Loucy (cell line): ENCODE measurements around the gene ZNF579.
"Not testable (repeated sequence)": the region's sequence is repeated elsewhere in the genome, so short reads cannot be mapped to it uniquely, and the experiment has no call there.

Source experiments
- H2AFZ ChIP-seq: fragments of 200-600 bp; sonication (generic); 2 replicates; pipeline ENCODE4 v1.6.0; 2016; ENCODE audit warnings: antibody characterized with exemption, mild to moderate bottlenecking, low read length, moderate library complexity
- H3F3A ChIP-seq: fragments of 200-600 bp; 2 replicates; pipeline ENCODE4 v1.6.0; 2016; ENCODE audit warnings: antibody characterized with exemption, low read depth, mild to moderate bottlenecking
- H3K27me3 ChIP-seq: fragments of 200-600 bp; sonication (generic); 2 replicates; pipeline ENCODE4 v1.6.1; 2014; ENCODE audit warnings: low read length, mild to moderate bottlenecking; ENCODE audit not compliant: insufficient read depth, poor library complexity, severe bottlenecking
- H3K36me3 ChIP-seq: fragments of 200-600 bp; sonication (generic); 2 replicates; pipeline ENCODE4 v1.6.1; 2016; ENCODE audit warnings: low read length; ENCODE audit not compliant: insufficient read depth
- H3K4me1 ChIP-seq: fragments of 200-600 bp; sonication (generic); 2 replicates; pipeline ENCODE4 v1.5.1; 2014; ENCODE audit warnings: low read length, mild to moderate bottlenecking; ENCODE audit not compliant: insufficient read depth, poor library complexity, severe bottlenecking
- H3K4me2 ChIP-seq: fragments of 200-600 bp; sonication (generic); 2 replicates; pipeline ENCODE4 v1.6.0; 2014; ENCODE audit warnings: antibody characterized with exemption, low read length, low read depth, mild to moderate bottlenecking; ENCODE audit not compliant: poor library complexity, severe bottlenecking
- H3K4me3 ChIP-seq: fragments of 200-600 bp; sonication (generic); 2 replicates; pipeline ENCODE4 v1.5.1; 2014; ENCODE audit warnings: low read length, mild to moderate bottlenecking, mixed read lengths; ENCODE audit not compliant: poor library complexity, severe bottlenecking
- H3K79me2 ChIP-seq: fragments of 200-600 bp; sonication (generic); 2 replicates; pipeline ENCODE4 v1.6.1; 2014; ENCODE audit warnings: low read length; ENCODE audit not compliant: insufficient read depth
- H3K9ac ChIP-seq: fragments of 200-600 bp; sonication (generic); 2 replicates; pipeline ENCODE4 v1.6.0; 2014; ENCODE audit warnings: mild to moderate bottlenecking, low read depth, low read length, moderate library complexity; ENCODE audit not compliant: poor library complexity, severe bottlenecking
- H3K9me2 ChIP-seq: fragments of 200-600 bp; sonication (generic); replicated peaks from 2 replicates; pipeline ENCODE4 v1.6.1; 2016; ENCODE audit warnings: low read depth, low read length, mixed read lengths
- H3K9me3 ChIP-seq: fragments of 200-600 bp; sonication (generic); 2 replicates; pipeline ENCODE4 v1.6.1; 2014; ENCODE audit warnings: mild to moderate bottlenecking, antibody characterized with exemption, low read length, low read depth; ENCODE audit not compliant: insufficient read depth
- H4K20me1 ChIP-seq: fragments of 200-600 bp; sonication (generic); 2 replicates; pipeline ENCODE4 v1.6.0; 2014; ENCODE audit warnings: antibody characterized with exemption, low read length, mild to moderate bottlenecking; ENCODE audit not compliant: insufficient read depth, poor library complexity, severe bottlenecking
- CTCF ChIP-seq: fragments of 200-600 bp; sonication (generic); conservative IDR thresholded peaks from 2 replicates; pipeline ENCODE4 v1.5.1; 2014; ENCODE audit warnings: mild to moderate bottlenecking, antibody characterized with exemption, low read length
- EZH2phosphoT487 ChIP-seq: fragments of 200-600 bp; IDR thresholded peaks from 2 replicates; pipeline ENCODE4 v1.6.1; 2018; ENCODE audit warnings: antibody characterized with exemption, mild to moderate bottlenecking, moderate library complexity, borderline replicate concordance

The ZNF579 gene

GRCh38 chr19:55584871-55585270 lies 4.2 kb upstream of the ZNF579 start:
- TF ChIP-seq EZH2phosphoT487, result no peak
- no peak for TF ChIP-seq CTCF
- H3K9ac ChIP-seq, result no peak overlapping the region
- H3K9me3 ChIP-seq, result no peaks in the 10 kb centered on the region
- H3K36me3 ChIP-seq, result no peaks in the 10 kb centered on the region
- no peaks in the 10 kb centered on the region for H3K9me2 ChIP-seq
- peaks cover 15% of the 10 kb centered on the region for H3K79me2 ChIP-seq
- no peaks in the 10 kb centered on the region for H3K27me3 ChIP-seq
- peaks cover 11% of the 10 kb centered on the region; the same call in 1 of the 2 replicates for H3F3A ChIP-seq
- no peak overlapping the region for H3K4me3 ChIP-seq
- H3K4me1 ChIP-seq, result peaks cover 24% of the 10 kb centered on the region
- H2AFZ ChIP-seq, result no peak overlapping the region
- H3K4me2 ChIP-seq, result no peak overlapping the region
- no peaks in the 10 kb centered on the region for H4K20me1 ChIP-seq

DNA sequence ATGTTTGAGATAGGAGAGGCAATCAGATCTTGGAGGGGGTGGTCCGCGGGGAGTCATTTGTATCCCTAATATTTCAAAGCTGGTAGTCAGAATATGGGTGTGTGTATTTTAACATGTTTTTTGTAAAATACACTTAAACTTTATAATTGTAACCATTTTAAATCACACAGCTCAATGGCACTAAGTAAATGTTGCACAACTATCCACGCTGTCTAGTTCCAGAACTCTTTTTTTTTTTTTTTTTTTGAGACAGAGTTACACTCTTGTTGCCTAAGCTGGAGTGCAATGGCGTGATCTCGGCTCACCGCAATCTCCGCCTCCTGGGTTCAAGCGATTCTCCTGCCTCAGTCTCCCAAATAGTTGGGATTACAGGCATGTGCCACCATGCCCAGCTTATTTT lies 3.2 kb upstream of the ZNF579 start:
- not testable (repeated sequence) for H3K9me3 ChIP-seq, H2AFZ ChIP-seq, H4K20me1 ChIP-seq, H3K9me2 ChIP-seq, H3K9ac ChIP-seq, H3K4me3 ChIP-seq, H3K4me2 ChIP-seq, H3K27me3 ChIP-seq, H3K36me3 ChIP-seq
- peaks cover 24% of the 10 kb centered on the region for H3K79me2 ChIP-seq
- peaks cover 11% of the 10 kb centered on the region; the same call in 1 of the 2 replicates for H3F3A ChIP-seq
- peaks cover 24% of the 10 kb centered on the region for H3K4me1 ChIP-seq

GRCh38 chr19:55582284-55582683 lies 1.6 kb upstream of the ZNF579 start:
- H3K4me2 ChIP-seq, H2AFZ ChIP-seq, H3K4me3 ChIP-seq, H3K9me3 ChIP-seq, H4K20me1 ChIP-seq, H3K27me3 ChIP-seq, H3K36me3 ChIP-seq, H3K9ac ChIP-seq, H3K9me2 ChIP-seq: not testable (repeated sequence)
- peaks cover 24% of the 10 kb centered on the region for H3K4me1 ChIP-seq
- peaks cover 28% of the 10 kb centered on the region for H3K79me2 ChIP-seq
- peaks cover 11% of the 10 kb centered on the region; the same call in 1 of the 2 replicates for H3F3A ChIP-seq

DNA sequence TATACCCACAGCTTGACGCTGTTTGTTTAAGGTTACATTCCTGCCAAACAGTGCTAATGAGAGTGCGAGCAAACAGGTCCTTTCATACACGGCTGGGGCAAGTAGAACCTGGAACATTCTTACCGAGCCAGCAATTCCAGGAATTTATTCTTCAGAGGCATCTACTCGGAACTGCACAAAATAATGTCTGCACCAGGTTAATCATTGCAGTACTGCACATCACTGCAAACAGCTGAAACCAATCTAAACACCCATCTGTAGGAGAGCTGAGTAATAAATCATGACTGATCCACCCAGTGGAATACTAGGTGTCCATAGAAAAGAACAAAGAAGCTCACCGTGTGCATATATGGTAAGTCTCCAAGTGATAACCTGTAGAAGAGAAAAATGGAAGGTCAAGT lies 1.2 kb upstream of the ZNF579 start:
- Histone ChIP-seq H3K4me3 (no peak overlapping the region), H3K9ac (no peak overlapping the region), H2AFZ (no peak overlapping the region), H3K27me3 (no peaks in the 10 kb centered on the region), H3K4me2 (no peak overlapping the region), H4K20me1 (peaks cover 4% of the 10 kb centered on the region), H3F3A (peaks cover 11% of the 10 kb centered on the region; the same call in 1 of the 2 replicates), H3K4me1 (peaks cover 20% of the 10 kb centered on the region), H3K79me2 (peaks cover 28% of the 10 kb centered on the region), H3K36me3 (peaks cover 5% of the 10 kb centered on the region; the same call in 1 of the 2 replicates), H3K9me2 (no peaks in the 10 kb centered on the region), H3K9me3 (no peaks in the 10 kb centered on the region)
- TF ChIP-seq EZH2phosphoT487, result no peak
- no peak for TF ChIP-seq CTCF
